Limb (tissue), 2 donors: ENCODE data around the gene CD160.
"Not testable (repeated sequence)": the region's sequence is repeated elsewhere in the genome, so short reads cannot be mapped to it uniquely, and the experiment has no call there.

Experiments
- DNase-seq, 2 donors: peaks; one replicate each; pipeline ENCODE4 v3.0.0-alpha.2; 2016; ENCODE audit errors: extremely low spot score in 2 of 2

The CD160 gene

DNA sequence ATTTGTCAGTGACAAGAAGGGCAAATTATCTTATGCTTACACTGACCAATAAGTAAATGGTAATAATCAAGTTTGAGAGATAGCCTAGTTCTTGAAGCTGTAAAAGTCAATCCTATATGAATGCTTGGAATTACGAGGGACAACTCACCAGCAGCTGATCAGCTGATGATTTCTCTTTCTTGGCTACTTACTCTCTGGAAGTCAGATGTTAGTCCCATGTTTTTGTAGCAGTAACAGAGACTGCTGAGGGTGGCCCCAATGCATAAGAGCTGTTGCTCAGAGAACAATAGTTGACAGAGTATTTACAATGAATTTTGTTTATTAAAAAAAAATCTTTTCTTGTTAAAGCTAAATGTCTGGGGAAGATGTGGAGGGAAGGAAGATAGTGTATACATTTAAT is 39.3 kb downstream of the CD160 start:
- no peak for DNase-seq

DNA sequence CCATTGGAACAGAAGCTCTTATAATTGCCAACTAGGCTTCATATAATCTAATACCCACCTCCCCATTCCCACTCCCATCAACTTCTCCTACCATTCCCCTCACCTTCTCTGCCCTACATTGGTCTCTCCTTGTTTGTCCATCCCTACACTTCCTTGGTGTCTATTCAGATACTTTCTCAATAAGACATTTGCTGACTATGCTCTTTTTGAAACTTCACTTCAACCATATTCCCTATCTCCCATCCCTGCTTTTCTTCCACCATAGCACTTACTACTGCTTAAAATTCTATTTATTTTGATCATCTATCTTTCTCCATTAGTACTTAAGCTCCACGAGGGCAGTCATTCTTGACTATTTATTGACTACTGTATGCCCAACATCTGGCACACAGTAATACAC is 40.4 kb downstream of the CD160 start:
- no peak for DNase-seq

DNA sequence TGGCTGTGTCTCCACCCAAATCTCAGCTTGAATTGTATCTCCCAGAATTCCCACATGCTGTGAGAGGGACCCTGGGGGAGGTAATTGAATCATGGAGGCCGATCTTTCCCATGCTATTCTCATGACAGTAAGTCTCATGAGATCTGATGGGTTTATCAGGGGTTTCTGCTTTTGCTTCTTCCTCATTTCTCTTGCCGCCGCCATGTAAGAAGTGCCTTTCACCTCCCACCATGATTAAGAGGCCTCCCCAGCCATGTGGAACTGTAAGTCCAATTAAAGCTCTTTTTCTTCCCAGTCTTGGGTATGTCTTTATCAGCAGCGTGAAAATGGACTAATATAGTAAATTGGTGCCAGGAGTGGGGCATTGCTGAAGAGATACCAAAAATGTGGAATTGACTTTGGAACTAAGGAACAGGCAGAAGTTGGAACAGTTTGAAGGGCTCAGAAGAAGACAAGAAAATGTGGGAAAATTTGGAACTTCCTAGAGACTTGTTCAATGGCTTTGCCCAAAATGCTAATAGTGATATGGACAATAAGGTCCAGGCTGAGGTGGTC is 41.2 kb downstream of the CD160 start:
- DNase-seq: not testable (repeated sequence)

DNA sequence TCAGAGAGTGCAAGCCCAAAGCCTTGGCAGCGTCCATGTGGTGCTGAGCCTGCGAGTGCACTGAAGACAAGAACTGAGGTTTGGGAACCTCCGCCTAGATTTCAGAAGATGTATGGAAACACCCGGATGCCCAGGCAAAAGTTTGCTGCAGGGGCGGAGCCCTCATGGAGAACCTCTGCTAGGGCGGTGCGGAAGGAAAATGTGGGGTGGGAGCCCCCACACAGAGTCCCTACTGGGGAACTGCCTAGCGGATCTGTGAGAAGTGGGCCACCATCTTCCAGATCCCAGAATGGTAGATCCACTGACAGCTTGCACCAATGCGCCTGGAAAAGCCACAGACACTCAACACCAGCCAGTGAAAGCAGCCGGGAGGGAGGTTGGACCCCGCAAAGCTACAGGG is 42.2 kb downstream of the CD160 start:
- not testable (repeated sequence) for DNase-seq

DNA sequence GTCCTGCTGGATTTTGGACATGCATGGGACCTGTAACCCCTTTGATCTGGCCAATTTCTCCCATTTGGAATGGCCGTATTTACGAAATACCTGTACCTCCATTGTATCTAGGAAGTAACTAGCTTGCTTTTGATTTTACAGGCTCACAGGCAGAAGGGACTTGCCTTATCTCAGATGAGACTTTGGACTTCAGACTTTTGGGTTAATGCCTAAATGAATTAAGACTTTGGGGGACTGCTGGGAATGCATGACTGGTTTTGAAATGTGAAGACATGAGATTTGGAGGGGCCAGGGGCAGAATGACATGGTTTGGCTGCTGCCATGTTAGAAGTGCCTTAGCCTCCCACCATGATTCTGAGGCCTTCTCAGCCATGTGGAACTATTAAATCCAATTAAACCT is 42.7 kb downstream of the CD160 start:
- DNase-seq: not testable (repeated sequence)

DNA sequence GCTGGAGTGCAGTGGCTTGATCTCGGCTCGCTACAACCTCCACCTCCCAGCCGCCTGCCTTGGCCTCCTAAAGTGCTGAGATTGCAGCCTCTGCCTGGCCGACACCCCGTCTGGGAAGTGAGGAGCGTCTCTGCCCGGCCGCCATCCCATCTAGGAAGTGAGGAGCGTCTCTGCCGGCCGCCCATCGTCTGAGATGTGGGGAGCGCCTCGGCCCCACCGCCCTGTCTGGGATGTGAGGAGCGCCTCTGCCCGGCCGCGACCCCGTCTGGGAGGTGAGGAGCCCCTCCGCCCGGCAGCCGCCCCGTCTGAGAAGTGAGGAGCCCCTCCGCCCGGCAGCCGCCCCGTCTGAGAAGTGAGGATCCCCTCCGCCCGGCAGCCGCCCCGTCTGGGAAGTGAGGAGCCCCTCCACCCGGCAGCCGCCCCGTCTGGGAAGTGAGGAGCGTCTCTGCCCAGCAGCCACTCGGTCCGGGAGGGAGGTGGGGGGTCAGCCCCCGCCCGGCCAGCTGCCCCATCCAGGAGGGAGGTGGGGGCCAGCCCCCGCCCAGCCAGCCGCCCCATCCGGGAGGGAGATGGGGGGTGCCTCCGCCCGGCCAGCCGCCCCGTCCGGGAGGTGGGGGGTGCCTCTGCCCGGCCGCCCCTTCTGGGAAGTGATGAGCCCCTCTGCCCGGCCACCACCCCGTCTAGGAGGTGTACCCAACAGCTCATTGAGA is 45.1 kb downstream of the CD160 start:
- DNase-seq: not testable (repeated sequence)

DNA sequence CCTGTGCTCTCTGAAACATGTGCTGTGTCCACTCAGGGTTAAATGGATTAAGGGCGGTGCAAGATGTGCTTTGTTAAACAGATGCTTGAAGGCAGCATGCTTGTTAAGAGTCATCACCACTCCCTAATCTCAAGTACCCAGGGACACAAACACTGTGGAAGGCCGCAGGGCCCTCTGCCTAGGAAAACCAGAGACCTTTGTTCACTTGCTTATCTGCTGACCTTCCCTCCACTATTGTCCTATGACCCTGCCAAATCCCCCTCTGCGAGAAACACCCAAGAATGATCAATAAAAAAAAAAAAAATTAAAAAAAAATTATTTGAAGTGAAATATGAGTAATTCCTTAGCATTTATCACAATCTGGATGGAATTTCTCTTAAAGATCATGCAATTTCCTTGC is 45.8 kb downstream of the CD160 start:
- DNase-seq: not testable (repeated sequence)

DNA sequence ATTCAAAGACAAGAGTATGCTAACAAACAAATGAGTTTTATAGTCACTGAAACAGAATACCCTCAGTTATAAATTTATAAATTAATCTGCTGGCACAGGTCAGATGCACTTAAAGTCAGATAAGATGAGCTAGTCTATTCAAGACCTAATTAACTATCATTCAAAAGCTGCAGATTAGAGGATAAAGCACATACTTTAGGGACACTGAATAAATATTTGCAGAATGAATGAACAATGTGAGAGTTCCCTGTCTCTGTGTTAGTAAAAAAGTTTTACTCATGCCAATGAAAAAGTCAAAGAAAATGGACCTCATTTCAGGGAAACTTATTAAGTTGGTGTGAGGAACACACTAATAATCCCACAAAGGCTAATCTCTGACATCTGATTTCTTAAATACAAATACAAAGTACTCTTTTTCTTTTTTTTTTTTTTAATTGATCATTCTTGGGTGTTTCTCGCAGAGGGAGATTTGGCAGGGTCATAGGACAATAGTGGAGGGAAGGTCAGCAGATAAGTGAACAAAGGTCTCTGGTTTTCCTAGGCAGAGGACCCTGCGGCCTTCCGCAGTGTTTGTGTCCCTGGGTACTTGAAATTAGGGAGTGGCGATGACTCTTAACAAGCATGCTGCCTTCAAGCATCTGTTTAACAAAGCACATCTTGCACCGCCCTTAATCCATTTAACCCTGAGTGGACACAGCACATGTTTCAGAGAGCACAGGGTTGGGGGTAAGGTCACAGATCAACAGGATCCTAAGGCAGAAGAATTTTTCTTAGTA is 46.5 kb downstream of the CD160 start:
- DNase-seq: not testable (repeated sequence)

DNA sequence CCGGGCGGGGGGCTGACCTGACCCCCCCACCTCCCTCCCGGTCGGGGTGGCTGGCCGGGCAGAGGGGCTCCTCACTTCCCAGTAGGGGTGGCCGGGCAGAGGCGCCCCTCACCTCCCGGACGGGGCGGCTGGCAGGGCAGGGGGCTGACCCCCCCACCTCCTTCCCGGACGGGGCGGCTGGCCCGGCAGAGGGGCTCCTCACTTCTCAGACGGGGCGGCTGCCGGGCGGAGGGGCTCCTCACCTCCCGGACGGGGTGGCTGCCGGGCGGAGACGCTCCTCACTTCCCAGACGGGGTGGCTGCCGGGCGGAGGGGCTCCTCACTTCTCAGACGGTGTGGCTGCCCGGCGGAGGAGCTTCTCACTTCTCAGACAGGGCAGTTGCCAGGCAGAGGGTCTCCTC is 47.6 kb downstream of the CD160 start:
- not testable (repeated sequence) for DNase-seq

DNA sequence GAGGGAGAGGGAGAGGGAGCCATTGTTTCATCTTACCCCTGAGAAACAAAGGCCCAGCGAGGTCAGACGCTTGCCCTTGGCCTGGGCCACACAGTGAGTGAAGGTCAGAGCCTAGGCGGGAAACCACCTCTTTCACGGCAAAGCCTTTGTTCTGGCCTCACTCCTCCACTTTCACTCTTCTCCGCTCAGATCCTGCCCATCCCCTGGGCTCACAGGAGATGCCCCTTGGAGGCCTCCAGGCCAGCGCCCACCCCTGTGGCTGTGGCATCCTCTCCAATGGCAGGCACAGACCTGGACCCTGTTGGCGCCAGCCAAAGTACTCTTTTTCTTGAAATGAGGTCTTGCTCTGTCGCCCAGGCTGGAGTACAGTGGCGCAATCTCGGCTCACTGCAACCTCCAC is 48.7 kb downstream of the CD160 start:
- not testable (repeated sequence) for DNase-seq

DNA sequence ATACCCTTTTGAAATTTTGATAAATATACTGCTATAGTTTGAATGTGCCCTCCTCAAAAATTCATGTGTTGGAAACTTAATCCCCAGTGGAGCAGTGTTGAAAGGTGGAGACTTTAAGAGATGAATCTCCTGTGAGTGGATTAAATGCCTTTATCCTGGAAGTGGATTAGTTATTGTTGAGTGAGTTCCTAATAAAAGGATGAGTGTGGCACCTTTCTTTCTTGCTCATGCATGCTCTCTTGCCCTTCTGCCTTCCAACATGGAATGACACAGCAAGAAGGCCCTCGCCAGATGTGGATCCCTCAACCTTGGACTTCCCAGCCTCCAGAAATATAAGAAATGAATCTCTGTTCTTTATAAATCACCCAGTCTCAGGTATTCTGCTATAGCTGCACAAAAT is 51.8 kb downstream of the CD160 start:
- no peak for DNase-seq

DNA sequence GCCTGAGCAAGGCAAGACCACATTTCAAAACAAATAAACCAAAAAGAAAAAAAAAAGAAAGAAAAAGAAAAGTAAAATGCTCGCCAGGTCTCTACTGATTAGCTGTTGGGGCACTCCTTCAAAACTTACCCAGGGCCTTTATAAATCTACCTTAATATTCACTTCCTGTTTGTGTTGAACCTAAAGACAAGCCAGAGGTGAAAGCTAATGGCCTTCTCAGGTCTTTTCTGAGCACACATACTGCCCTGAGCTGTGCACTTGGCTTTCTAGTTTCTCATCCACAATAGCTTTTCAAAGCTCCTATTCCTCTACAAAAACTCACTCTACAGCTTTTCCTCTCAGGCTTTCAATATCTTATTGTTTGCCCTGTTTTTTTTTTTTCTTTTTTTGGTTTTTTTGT is 54.1 kb downstream of the CD160 start:
- DNase-seq: no peak

DNA sequence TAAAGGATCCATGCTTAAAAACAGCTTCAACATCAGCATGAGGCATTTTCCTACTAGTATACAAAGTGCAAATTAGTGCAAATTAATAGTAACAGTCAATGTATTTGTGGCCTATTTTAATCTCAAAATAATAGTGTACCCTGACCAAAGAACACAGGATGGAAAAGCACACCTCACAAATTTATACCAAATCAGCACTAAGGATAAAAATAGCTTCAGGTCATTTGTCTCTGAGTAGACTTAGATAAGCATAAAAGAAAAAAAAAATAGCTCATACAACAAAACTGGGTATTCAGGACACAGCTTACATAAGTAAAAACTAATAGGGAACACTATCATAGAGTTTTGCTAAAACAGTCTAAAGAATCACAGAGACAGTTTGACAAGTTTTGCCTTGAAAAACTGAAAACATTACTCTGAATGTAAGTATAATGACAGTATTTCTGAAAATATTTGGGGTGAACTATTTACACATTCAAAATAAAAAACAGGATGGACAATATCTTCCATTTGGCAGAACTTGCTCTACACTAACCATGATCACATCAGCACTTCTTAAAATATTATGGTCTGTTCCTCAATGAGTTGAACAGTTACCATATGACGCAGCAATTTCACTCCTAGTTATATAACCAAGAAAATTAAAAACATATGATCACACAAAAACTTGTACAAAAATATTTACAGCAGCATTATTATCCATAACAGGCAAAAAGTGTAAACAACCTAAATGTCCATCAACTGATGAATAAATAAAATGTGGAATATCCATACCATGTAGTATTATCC is 58.3 kb downstream of the CD160 start:
- DNase-seq: no peak

DNA sequence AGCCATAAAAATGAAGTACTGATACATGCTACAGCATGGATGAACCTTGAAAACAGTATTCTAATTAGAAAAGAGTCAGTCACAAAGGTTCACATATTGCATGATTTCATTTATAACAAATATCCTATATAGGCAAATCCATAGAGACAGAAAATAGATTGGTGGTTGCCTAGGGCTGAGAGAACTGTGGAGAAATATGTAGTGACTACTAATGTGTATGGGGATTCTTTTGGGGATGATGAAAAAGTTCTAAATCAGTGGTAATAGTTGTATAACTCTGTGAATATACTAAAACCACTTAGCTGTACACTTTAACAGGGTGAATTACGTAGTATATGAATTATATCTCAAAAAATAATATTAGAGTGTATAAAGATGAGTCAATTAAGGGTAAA is 58.8 kb downstream of the CD160 start:
- DNase-seq: no peak

DNA sequence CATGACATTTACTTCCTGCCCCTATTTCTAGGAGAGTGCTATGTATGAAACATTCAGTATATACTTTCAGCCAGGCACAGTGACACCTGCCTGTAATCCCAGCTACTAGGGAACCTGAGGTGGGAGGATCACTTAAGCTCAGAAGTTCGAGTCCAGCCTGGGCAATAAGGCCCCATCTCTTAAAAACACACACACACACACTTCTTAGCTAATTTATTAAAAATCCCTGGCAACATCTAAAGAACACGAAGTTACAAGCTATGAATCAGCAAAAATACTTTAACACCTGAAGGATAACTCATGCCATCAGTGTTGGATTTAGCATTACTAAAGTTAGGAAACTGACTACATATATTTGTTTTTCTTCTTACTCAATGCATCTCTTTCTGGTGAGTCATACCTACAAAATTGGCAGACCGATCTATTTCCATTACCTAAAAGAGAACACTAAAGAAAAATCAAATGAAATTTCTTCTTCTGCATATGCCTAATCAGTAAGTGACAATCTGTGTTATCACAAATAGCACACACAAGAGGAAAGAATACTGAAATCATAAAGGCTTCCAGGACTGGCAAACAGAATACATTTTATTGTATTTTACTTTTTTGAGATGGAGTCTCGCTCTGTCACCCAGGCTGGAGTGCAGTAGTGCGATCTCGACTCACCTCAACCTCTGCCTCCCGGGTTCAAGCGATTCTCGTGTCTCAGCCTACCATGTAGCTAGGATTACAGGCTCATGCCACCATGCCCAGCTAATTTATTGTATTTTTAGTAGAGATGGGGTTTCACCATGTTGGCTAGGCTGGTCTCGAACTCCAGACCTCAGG is 63.2 kb downstream of the CD160 start:
- no peak for DNase-seq

DNA sequence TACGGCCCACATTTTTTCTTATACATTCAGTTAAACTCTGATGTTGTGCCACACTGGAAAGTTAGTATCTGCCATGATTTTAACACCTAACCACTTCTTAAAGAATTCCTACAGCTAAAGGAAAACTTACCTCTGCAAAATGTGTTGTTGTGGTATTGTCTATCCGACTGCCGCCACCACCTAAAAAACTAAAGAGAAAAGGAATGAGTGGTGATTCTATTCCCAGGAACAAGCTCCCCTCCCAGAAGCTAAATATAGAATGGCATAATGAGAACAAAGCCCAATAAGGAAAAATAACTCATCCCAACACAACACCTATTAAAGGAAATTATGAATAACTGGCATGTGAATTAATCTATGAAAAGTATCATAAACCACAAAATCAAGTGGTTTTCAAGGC is 65.1 kb downstream of the CD160 start:
- no peak for DNase-seq

DNA sequence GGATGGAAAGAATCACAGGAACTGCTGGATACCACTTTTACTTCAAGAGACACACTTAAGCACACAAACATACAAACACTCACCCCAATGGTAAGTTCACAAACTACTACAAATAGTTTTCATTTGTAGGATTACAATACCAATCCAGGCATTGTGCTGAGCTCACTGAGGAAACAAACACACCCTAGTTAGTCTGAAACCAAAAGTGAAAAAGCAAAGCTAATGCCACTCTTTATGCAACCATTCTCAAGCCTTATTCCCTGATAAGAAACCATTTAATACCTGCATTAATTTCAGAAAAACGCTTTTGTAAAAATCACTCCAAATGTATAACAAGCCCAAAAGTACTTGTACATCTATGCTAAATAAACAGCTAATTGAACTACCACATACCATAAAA is 66.2 kb downstream of the CD160 start:
- no peak for DNase-seq

DNA sequence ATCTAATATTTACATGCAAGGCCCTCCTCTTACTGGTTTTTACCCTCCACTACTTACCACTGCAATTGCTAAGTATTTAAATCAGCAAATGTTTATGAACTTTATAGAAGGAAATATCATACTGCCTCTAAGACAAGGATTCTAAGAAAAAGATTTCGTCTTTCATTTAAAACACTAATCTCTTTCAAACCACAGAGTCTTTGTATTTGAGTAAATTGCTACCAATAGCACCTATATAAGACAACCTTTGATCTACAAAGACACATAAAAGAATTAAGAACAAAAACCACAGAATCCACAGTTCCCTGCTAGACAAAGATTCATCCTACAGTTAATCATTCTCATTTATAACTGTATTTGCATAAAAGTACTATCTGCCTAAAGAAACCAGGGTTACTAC is 67.0 kb downstream of the CD160 start:
- DNase-seq: no peak

DNA sequence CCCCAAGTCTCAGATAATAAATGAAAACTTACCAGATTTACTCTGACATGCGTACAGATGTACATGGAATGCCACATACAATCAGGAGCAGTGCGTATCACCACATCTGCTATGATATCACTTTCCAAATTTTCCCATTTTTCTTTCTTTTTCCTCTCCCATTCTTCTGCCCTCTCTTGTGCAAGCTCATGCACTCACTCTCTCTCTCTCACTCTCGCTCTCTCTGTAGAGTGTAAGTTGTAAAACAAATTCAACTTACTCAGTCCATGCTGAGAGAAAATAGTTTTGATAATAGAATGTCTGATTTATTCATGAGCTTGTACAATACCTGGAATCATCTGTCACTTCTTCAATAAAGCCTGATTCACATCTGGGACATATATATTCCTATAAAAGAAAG is 69.3 kb downstream of the CD160 start:
- no peak for DNase-seq
